Thoracic aorta (tissue), 2 donors: Measurements from ENCODE around the gene LRRC40. TPM values are rescaled to one million over a fixed set of nuclear protein-coding genes. Genes with fewer than 3 reads are reported as not detected.
"Not testable (repeated sequence)": the region's sequence is repeated elsewhere in the genome, so short reads cannot be mapped to it uniquely, and the experiment has no call there.

Experiments used
- ATAC-seq: fragments of 150-250 bp; one replicate; pipeline ENCODE4 v1.8.0; 2017; ENCODE audit warnings: low read depth; ENCODE audit not compliant: insufficient number of reproducible peaks, low FRiP score
- DNase-seq: peaks from one replicate; pipeline ENCODE4 v3.0.0-alpha.2; 2020; ENCODE audit warnings: low spot score
- H3K27ac ChIP-seq, 2 donors: fragments of 200-600 bp; sonication (generic); 1 replicate in 1 of 2; 2 replicates in 1 of 2; pipeline ENCODE4 v1.5.1; 2016; ENCODE audit warnings: mild to moderate bottlenecking in 2 of 2, moderate library complexity in 2 of 2
- H3K27me3 ChIP-seq: fragments of 200-600 bp; sonication (generic); replicated peaks from 2 replicates; pipeline ENCODE4 v1.6.0; 2016; ENCODE audit warnings: mild to moderate bottlenecking; ENCODE audit not compliant: insufficient read depth
- H3K36me3 ChIP-seq: fragments of 200-600 bp; sonication (generic); one replicate; pipeline ENCODE4 v1.5.1; 2016
- H3K4me1 ChIP-seq, 2 donors: fragments of 200-600 bp; sonication (generic); 1 replicate in 1 of 2; 2 replicates in 1 of 2; pipeline versions ENCODE4 v1.5.1 to v1.6.0; 2016; ENCODE audit warnings: low read depth in 2 of 2, mild to moderate bottlenecking in 1 of 2; ENCODE audit not compliant: control insufficient read depth in 1 of 2
- H3K4me3 ChIP-seq: fragments of 200-600 bp; sonication (generic); 2 replicates; pipeline ENCODE4 v1.5.1; 2016; ENCODE audit warnings: mild to moderate bottlenecking
- H3K9me3 ChIP-seq: fragments of 200-600 bp; sonication (generic); 2 replicates; pipeline ENCODE4 v1.5.1; 2016
- CTCF ChIP-seq: fragments of 200-600 bp; sonication (generic); IDR thresholded peaks from one replicate; pipeline ENCODE4 v1.5.1; 2019; ENCODE audit warnings: antibody characterized with exemption
- total RNA-seq, 2 donors: library from RNA; depleted of rRNA; stranded (reverse); fragments of >200 nt; gene quantifications; one replicate each; pipeline versions ENCODE4 v1.1.0 to v1.2.3, GENCODE V29; 2016

The LRRC40 gene
- total RNA-seq, 2 donors from 2014 or later, result 8.8 to 12.4 TPM

GRCh38 chr1:70194601-70195000 lies 10.8 kb downstream of the LRRC40 start:
- TF ChIP-seq CTCF, result no peak
- H3K9me3 ChIP-seq, result no peaks in the 10 kb centered on the region
- H3K27me3 ChIP-seq, result no peaks in the 10 kb centered on the region
- no peak overlapping the region for H3K4me3 ChIP-seq
- no peaks in the 10 kb centered on the region for H3K4me1 ChIP-seq
- no peak overlapping the region for H3K27ac ChIP-seq
- H3K36me3 ChIP-seq, result no peaks in the 10 kb centered on the region
- no peak for DNase-seq
- no peak for ATAC-seq

GRCh38 chr1:70192446-70192845 lies 12.9 kb downstream of the LRRC40 start:
- H3K4me3 ChIP-seq, H3K4me1 ChIP-seq, H3K27me3 ChIP-seq, H3K36me3 ChIP-seq, DNase-seq, H3K9me3 ChIP-seq, H3K27ac ChIP-seq, ATAC-seq: not testable (repeated sequence)

- Histone ChIP-seq H3K4me1 (no peaks in the 10 kb centered on the region), H3K27me3 (no peaks in the 10 kb centered on the region), H3K27ac (no peak overlapping the region), H3K36me3 (no peaks in the 10 kb centered on the region), H3K9me3 (no peaks in the 10 kb centered on the region), H3K4me3 (no peak overlapping the region)
- DNase-seq, result no peak
- no peak for TF ChIP-seq CTCF
- no peak for ATAC-seq
Measured at GRCh38 chr1:70190180-70190579, 15.2 kb downstream of the LRRC40 start.

GRCh38 chr1:70188522-70188921 lies 16.9 kb downstream of the LRRC40 start:
- Histone ChIP-seq H3K4me3 (no peak overlapping the region), H3K27me3 (no peaks in the 10 kb centered on the region), H3K36me3 (peaks cover 1% of the 10 kb centered on the region), H3K9me3 (no peaks in the 10 kb centered on the region), H3K27ac (no peak overlapping the region), H3K4me1 (no peaks in the 10 kb centered on the region)
- ATAC-seq, result no peak
- no peak for DNase-seq
- TF ChIP-seq CTCF, result no peak

- not testable (repeated sequence) for ATAC-seq, DNase-seq
Measured at GRCh38 chr1:70185181-70185580, 20.2 kb downstream of the LRRC40 start.

GRCh38 chr1:70171512-70171911 lies 33.9 kb downstream of the LRRC40 start:
- no peak overlapping the region for H3K4me3 ChIP-seq
- DNase-seq (no peak), ATAC-seq (no peak)
- TF ChIP-seq CTCF, result no peak
- no peaks in the 10 kb centered on the region for H3K9me3 ChIP-seq
- H3K27me3 ChIP-seq, result no peaks in the 10 kb centered on the region
- peaks cover 3% of the 10 kb centered on the region for H3K36me3 ChIP-seq
- no peak overlapping the region for H3K27ac ChIP-seq
- H3K4me1 ChIP-seq, result no peaks in the 10 kb centered on the region

More at GRCh38 chr1:70185181-70185580, 20.2 kb downstream of the LRRC40 start:
- not testable (repeated sequence) for H3K9me3 ChIP-seq, H3K4me1 ChIP-seq, H3K27ac ChIP-seq, H3K27me3 ChIP-seq, H3K36me3 ChIP-seq, H3K4me3 ChIP-seq
